ENCODE data around the gene FUT8. TPM values are rescaled to one million over a fixed set of nuclear protein-coding genes. Genes with fewer than 3 reads are reported as not detected.
A peak's percentile ranks its signal among the peaks of the same experiment; 100 is the strongest.
"Not testable (repeated sequence)": the region's sequence is repeated elsewhere in the genome, so short reads cannot be mapped to it uniquely, and the experiment has no call there.

Gene FUT8
- total RNA-seq, 1 donor from 2014 or later, result 131 TPM

GRCh38 chr14:65462411-65462810 lies 49.9 kb downstream of the FUT8 start:
- Histone ChIP-seq H3K79me2 (ENCODE audit: low read depth) (peaks cover 61% of the 10 kb centered on the region), H4K20me1 (ENCODE audit: low read depth) (no peaks in the 10 kb centered on the region), H3K36me3 (peaks cover 6% of the 10 kb centered on the region), H3K9ac (no peak overlapping the region), H3K4me1 (peaks cover 9% of the 10 kb centered on the region), H3F3A (ENCODE audit: low read depth) (peaks cover 4% of the 10 kb centered on the region), H2AFZ (replicated peaks) (no peak overlapping the region), H3K9me3 (ENCODE audit: low read depth) (no peaks in the 10 kb centered on the region), H3K27ac (no peak overlapping the region), H3K4me3 (no peak overlapping the region), H3K4me2 (no peak overlapping the region), H3K27me3 (no peaks in the 10 kb centered on the region)
- Mint-ChIP-seq H3K4me3 (no peak overlapping the region), H3K36me3 (peaks cover 28% of the 10 kb centered on the region), H3K4me1 (no peaks in the 10 kb centered on the region), H3K27me3 (ENCODE audit: insufficient read depth, low read depth) (no peaks in the 10 kb centered on the region), H3K9me3 (peaks cover under 1% of the 10 kb centered on the region), H3K27ac (no peak overlapping the region)
- DNase-seq (ENCODE audit: low spot score), result no peak
- TF ChIP-seq EZH2 (IDR thresholded peaks at IDR 0.05), result no peak
- no peak for TF ChIP-seq EZH2phosphoT487 (IDR thresholded peaks at IDR 0.05)
- TF ChIP-seq CTCF (IDR thresholded peaks at IDR 0.05), result no peak

GRCh38 chr14:65465584-65465983 lies 53.1 kb downstream of the FUT8 start:
- TF ChIP-seq EZH2phosphoT487 (IDR thresholded peaks at IDR 0.05) (no peak), CTCF (IDR thresholded peaks at IDR 0.05) (no peak), EZH2 (IDR thresholded peaks at IDR 0.05) (no peak)
- Histone ChIP-seq H3K27me3 (no peaks in the 10 kb centered on the region), H3K4me3 (no peak overlapping the region), H4K20me1 (ENCODE audit: low read depth) (peaks cover 14% of the 10 kb centered on the region), H3K4me2 (no peak overlapping the region), H3K36me3 (no peaks in the 10 kb centered on the region), H3K4me1 (peaks cover 35% of the 10 kb centered on the region), H2AFZ (replicated peaks) (no peak overlapping the region), H3K79me2 (ENCODE audit: low read depth) (peaks cover 87% of the 10 kb centered on the region), H3K9me3 (ENCODE audit: low read depth) (no peaks in the 10 kb centered on the region), H3K9ac (no peak overlapping the region), H3F3A (ENCODE audit: low read depth) (peaks cover 6% of the 10 kb centered on the region), H3K27ac (no peak overlapping the region)
- no peak overlapping the region for H3K4me3 Mint-ChIP-seq
- H3K27me3 Mint-ChIP-seq (ENCODE audit: insufficient read depth, low read depth), result no peaks in the 10 kb centered on the region
- H3K36me3 Mint-ChIP-seq, result peaks cover 20% of the 10 kb centered on the region
- peaks cover 15% of the 10 kb centered on the region for H3K4me1 Mint-ChIP-seq
- no peak overlapping the region for H3K27ac Mint-ChIP-seq
- no peaks in the 10 kb centered on the region for H3K9me3 Mint-ChIP-seq
- DNase-seq (ENCODE audit: low spot score), result no peak

DNA sequence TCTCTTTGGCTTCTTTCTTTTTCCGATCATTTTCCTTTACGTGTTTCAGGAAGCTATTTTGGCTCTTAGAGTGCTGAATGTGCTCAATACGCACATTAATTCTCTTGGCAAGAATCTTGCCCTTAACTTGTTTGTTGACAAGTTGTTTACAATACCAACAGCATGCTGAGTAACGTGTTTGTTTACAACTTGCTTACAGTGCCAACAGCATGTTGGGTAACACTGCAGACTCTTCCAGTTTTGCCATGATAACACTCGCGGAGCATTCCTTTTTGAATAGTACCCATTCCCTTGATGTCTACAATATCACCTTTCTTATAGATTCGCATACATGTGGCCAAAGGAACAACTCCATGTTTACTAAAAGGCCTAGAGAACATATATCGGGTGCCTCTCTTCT lies 55.4 kb downstream of the FUT8 start:
- H3K27ac ChIP-seq; H3K4me3 ChIP-seq; H3K4me2 ChIP-seq; H3K9me3 Mint-ChIP-seq; H3K27me3 ChIP-seq; H3K27ac Mint-ChIP-seq; H3K36me3 ChIP-seq; DNase-seq (ENCODE audit: low spot score); H2AFZ ChIP-seq (replicated peaks); H3K9me3 ChIP-seq (ENCODE audit: low read depth); H3K27me3 Mint-ChIP-seq (ENCODE audit: insufficient read depth, low read depth); H3K9ac ChIP-seq; H3K4me3 Mint-ChIP-seq: not testable (repeated sequence)
- Histone ChIP-seq H3K4me1 (peaks cover 49% of the 10 kb centered on the region), H3F3A (ENCODE audit: low read depth) (peaks cover 23% of the 10 kb centered on the region), H4K20me1 (ENCODE audit: low read depth) (peaks cover 33% of the 10 kb centered on the region), H3K79me2 (ENCODE audit: low read depth) (peaks cover 92% of the 10 kb centered on the region)
- Mint-ChIP-seq H3K4me1 (peaks cover 33% of the 10 kb centered on the region), H3K36me3 (peaks cover 12% of the 10 kb centered on the region)

DNA sequence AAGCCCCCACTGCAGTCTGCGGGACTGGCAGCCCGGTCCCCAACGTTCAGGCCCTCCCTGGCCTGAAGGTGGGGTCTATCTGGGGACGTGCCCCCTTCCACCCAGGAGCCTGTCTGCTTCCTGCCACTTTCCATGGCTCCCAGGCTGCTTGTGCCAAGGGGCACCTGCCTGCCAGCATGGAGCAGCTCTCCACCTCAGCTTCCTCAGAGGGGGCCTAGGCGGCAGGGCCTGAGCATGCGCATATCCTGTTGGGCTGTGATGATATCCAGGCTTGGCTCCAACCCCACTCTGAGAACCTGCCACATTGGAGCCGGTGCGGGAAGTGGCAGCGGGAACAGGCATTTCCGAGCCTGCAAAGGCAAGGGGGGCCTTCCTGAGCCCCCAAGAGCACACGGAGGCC lies 57.4 kb downstream of the FUT8 start:
- H3F3A ChIP-seq (ENCODE audit: low read depth), result peaks cover 23% of the 10 kb centered on the region
- Mint-ChIP-seq H3K4me1 (peaks cover 33% of the 10 kb centered on the region), H3K27ac (no peak overlapping the region), H3K36me3 (peaks cover 12% of the 10 kb centered on the region), H3K4me3 (no peak overlapping the region), H3K9me3 (no peaks in the 10 kb centered on the region), H3K27me3 (ENCODE audit: insufficient read depth, low read depth) (peaks cover 3% of the 10 kb centered on the region)
- DNase-seq (ENCODE audit: low spot score), result no peak
- H3K27me3 ChIP-seq, result no peaks in the 10 kb centered on the region
- TF ChIP-seq CTCF (IDR thresholded peaks at IDR 0.05) (no peak), EZH2phosphoT487 (IDR thresholded peaks at IDR 0.05) (no peak), EZH2 (IDR thresholded peaks at IDR 0.05) (no peak)
- H3K4me3 ChIP-seq, result no peak overlapping the region
- no peaks in the 10 kb centered on the region for H3K9me3 ChIP-seq (ENCODE audit: low read depth)
- H2AFZ ChIP-seq (replicated peaks), result no peak overlapping the region
- H3K36me3 ChIP-seq, result no peaks in the 10 kb centered on the region
- peak overlapping the region; percentile 86 for H3K27ac ChIP-seq
- peaks cover 49% of the 10 kb centered on the region for H3K4me1 ChIP-seq
- peak overlapping the region; percentile 69 for H3K4me2 ChIP-seq
- no peak overlapping the region for H3K9ac ChIP-seq
- peaks cover 90% of the 10 kb centered on the region for H3K79me2 ChIP-seq (ENCODE audit: low read depth)
- H4K20me1 ChIP-seq (ENCODE audit: low read depth), result peaks cover 33% of the 10 kb centered on the region

All from neural progenitor cell (in vitro differentiated cells).